Fibroblast of mammary gland (primary cell): Measurements from ENCODE around the gene ZFHX2.

Experiments used
- DNase-seq: peaks from one replicate; pipeline ENCODE4 v3.0.0-alpha.2; 2010; ENCODE audit warnings: low read depth
- H3K4me3 ChIP-seq: 2 replicates; pipeline ENCODE4 v1.5.1; 2011; ENCODE audit warnings: low read depth, mild to moderate bottlenecking, low read length, moderate library complexity; ENCODE audit not compliant: control insufficient read depth
- TF ChIP-seq, protein P1 (sequence below): conservative IDR thresholded peaks from 2 replicates; pipeline ENCODE4 v1.5.1; 2011; ENCODE audit warnings: low read depth, low read length, inconsistent platforms; ENCODE audit not compliant: control insufficient read depth, insufficient read depth

The ZFHX2 gene

GRCh38 chr14:23563473-23564180 lies 12.1 kb upstream of the ZFHX2 start:
- H3K4me3 ChIP-seq = no peak overlapping the region
- TF ChIP-seq, protein P1, sequence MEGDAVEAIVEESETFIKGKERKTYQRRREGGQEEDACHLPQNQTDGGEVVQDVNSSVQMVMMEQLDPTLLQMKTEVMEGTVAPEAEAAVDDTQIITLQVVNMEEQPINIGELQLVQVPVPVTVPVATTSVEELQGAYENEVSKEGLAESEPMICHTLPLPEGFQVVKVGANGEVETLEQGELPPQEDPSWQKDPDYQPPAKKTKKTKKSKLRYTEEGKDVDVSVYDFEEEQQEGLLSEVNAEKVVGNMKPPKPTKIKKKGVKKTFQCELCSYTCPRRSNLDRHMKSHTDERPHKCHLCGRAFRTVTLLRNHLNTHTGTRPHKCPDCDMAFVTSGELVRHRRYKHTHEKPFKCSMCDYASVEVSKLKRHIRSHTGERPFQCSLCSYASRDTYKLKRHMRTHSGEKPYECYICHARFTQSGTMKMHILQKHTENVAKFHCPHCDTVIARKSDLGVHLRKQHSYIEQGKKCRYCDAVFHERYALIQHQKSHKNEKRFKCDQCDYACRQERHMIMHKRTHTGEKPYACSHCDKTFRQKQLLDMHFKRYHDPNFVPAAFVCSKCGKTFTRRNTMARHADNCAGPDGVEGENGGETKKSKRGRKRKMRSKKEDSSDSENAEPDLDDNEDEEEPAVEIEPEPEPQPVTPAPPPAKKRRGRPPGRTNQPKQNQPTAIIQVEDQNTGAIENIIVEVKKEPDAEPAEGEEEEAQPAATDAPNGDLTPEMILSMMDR = no peak
- DNase-seq = no peak

GRCh38 chr14:23562822-23563472 lies 11.4 kb upstream of the ZFHX2 start:
- DNase-seq = peak; percentile 56
- TF ChIP-seq, protein P1 = peak; percentile 89
- H3K4me3 ChIP-seq = no peak overlapping the region

DNA sequence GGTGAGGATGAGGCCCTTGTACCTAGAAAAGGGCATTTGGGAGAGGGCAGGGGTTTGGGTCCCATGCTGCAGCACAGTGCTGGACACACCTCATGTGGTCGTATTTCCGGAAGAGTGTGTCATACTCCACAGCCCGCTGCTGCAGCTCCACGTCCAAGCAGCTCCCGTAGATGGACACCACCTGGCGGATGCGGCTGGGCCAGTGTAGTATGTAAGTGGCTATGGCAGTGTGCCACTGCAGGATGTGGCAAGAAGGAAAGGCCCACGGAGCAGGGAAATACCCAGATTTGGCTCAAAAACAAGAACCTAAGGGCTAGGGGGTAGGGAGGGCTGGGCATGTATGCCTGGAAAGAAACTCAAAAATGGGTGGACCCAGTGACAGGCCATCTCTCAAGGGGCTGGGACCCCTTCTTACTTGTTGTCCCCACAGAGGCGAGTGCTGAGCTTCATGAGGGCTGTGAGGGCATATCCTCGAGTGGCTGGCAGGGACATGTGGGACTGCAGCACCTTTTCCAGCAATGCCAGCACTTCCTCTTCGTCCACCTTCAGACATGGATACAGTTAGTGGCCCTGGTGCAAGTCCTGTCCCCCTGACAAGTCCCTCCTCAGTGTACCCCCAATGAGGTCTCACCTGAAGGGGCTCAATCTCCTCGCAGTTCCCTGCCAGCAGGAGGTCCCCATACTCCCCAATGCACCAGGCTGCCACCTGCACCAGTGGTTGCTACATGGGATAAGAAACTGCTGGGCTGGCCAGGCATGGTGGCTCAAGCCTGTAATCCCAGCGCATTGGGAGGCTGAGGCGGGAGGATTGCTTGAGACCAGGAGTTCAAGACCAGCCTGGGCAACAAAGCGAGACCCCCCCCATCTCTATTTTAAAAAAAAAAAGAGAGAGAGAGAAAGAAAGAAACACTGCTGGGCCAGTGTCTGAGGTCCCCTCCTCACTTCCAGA lies 10.6 kb upstream of the ZFHX2 start:
- no peak for DNase-seq
- H3K4me3 ChIP-seq = no peak overlapping the region
- TF ChIP-seq, protein P1 = no peak

DNA sequence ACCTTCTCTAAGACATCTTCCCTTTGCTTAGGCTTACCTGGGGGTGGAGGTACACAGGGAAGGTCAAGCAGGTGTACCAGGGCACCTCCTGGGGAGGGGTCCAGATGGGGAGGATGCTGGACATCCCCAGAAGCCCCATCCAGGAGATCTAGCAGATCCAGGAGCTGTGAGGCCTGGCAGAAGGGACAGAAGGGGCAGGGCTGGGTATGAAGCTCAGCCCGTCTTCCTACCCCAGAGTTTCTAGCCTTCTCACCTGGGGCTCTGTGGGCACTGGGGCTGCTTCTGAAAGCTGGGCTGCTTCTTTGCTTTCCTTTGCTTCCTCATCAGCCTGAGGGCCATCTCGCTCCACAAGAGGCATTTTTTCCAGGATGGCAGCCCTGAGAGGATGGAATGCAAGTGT lies 9.7 kb upstream of the ZFHX2 start:
- TF ChIP-seq, protein P1 = no peak
- DNase-seq = no peak
- H3K4me3 ChIP-seq = no peak overlapping the region

DNA sequence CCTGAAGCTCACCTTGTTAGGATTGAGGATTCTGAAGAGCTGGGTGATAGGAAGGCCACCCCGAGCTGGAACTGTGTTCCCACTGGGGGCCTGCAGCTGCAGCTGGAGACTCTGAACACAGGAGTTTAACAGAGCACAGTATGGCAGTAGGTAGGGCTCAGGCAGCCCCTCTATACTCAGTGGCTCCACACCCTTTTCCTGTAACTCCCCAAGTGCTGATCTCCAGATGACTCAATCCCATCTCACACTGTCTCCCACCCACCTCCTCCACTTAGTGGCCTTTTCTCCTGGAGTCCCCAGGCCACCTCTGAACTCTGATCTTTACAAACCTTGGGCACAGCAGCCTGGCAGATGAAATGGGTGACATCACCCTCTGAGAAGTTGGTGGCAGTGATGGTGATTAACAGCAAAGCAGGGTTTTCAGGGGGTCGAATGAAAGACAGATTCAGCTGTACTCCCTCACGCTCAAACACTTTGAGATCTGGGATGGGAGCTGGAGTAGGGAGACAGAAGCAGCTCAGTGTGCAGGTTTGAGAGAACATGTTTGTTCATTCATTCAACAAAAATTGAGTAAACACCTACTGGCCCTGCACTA lies 8.5 kb upstream of the ZFHX2 start:
- no peak for DNase-seq
- TF ChIP-seq, protein P1 = no peak
- H3K4me3 ChIP-seq = no peak overlapping the region
